GM23248 (cell line): ENCODE measurements around the gene UVRAG. TPM values are rescaled to one million over a fixed set of nuclear protein-coding genes. Genes with fewer than 3 reads are reported as not detected.

Source experiments
- DNase-seq: peaks from one replicate; pipeline ENCODE4 v3.0.0-alpha.2; 2015
- H2AFZ ChIP-seq: fragments of 200-600 bp; sonication (generic); 2 replicates; pipeline ENCODE4 v1.6.1; 2016; ENCODE audit warnings: antibody characterized with exemption
- H3F3A ChIP-seq: fragments of 200-600 bp; sonication (generic); 2 replicates; pipeline ENCODE4 v1.6.1; 2016; ENCODE audit warnings: mild to moderate bottlenecking, antibody characterized with exemption, mixed run types; ENCODE audit not compliant: insufficient read depth
- H3K27ac ChIP-seq: fragments of 200-600 bp; sonication (generic); 2 replicates; pipeline ENCODE4 v1.5.1; 2016; ENCODE audit warnings: mild to moderate bottlenecking
- H3K27me3 ChIP-seq: fragments of 200-600 bp; sonication (generic); replicated peaks from 2 replicates; pipeline ENCODE4 v1.6.1; 2016; ENCODE audit warnings: mild to moderate bottlenecking; ENCODE audit not compliant: insufficient read depth
- H3K36me3 ChIP-seq: fragments of 200-600 bp; sonication (generic); 2 replicates; pipeline ENCODE4 v1.6.1; 2016; ENCODE audit warnings: low read depth, mild to moderate bottlenecking
- H3K4me1 ChIP-seq: fragments of 200-600 bp; sonication (generic); 2 replicates; pipeline ENCODE4 v1.6.1; 2016; ENCODE audit warnings: mild to moderate bottlenecking; ENCODE audit not compliant: insufficient read depth
- H3K4me2 ChIP-seq: fragments of 200-600 bp; sonication (generic); one replicate; pipeline ENCODE4 v1.6.1; 2016; ENCODE audit warnings: mild to moderate bottlenecking; ENCODE audit not compliant: unreplicated experiment
- H3K4me3 ChIP-seq: fragments of 200-600 bp; sonication (generic); 2 replicates; pipeline ENCODE4 v1.5.1; 2016; ENCODE audit warnings: mild to moderate bottlenecking
- H3K79me2 ChIP-seq: fragments of 200-600 bp; sonication (generic); 2 replicates; pipeline ENCODE4 v1.6.1; 2016; ENCODE audit warnings: mild to moderate bottlenecking; ENCODE audit not compliant: insufficient read depth
- H3K9ac ChIP-seq: fragments of 200-600 bp; sonication (generic); 2 replicates; pipeline ENCODE4 v1.6.1; 2016; ENCODE audit warnings: mild to moderate bottlenecking
- H3K9me2 ChIP-seq: fragments of 200-600 bp; sonication (generic); 2 replicates; pipeline ENCODE4 v1.6.1; 2016; ENCODE audit warnings: mixed run types, mild to moderate bottlenecking, moderate library complexity; ENCODE audit not compliant: insufficient read depth
- H3K9me3 ChIP-seq: fragments of 200-600 bp; sonication (generic); one replicate; pipeline ENCODE4 v1.6.1; 2017; ENCODE audit warnings: low read depth
- H4K20me1 ChIP-seq: fragments of 200-600 bp; sonication (generic); 2 replicates; pipeline ENCODE4 v1.6.0; 2016; ENCODE audit not compliant: insufficient read depth
- EZH2 ChIP-seq: fragments of 200-600 bp; sonication (generic); IDR thresholded peaks from 2 replicates; pipeline ENCODE4 v1.6.1; 2018; ENCODE audit warnings: antibody characterized with exemption, mild to moderate bottlenecking; ENCODE audit not compliant: insufficient read depth, poor library complexity, severe bottlenecking
- EZH2phosphoT487 ChIP-seq: fragments of 200-600 bp; sonication (generic); IDR thresholded peaks from 2 replicates; pipeline ENCODE4 v1.6.1; 2018; ENCODE audit warnings: antibody characterized with exemption, moderate library complexity, mild to moderate bottlenecking, low read depth; ENCODE audit not compliant: insufficient read depth
- WGBS, 2 experiments: methylation state at CpG; one replicate each; pipeline ENCODE4 v1.1.6; 2015 to 2017; ENCODE audit warnings: low lambda C conversion rate in 2 of 2, low coverage in 1 of 2; ENCODE audit errors: missing lambda C conversion rate in 2 of 2; 5-methylcytosine and 5-hydroxymethylcytosine counted together
- in situ Hi-C: fragments of 300-500 bp; cut with MboI; formaldehyde crosslinking; loops from 2 replicates; pipeline ENCODE4 v1.15.0; 2020
- polyA plus RNA-seq: library from polyadenylated mRNA; unstranded; fragments of >200 nt; fragmentation: Nextera tagmentation; extraction: Ambion mirVana; gene quantifications from 2 replicates; pipeline ENCODE4 v1.2.1, GENCODE V29; 2016
- total RNA-seq: library from RNA; depleted of rRNA; stranded (reverse); fragments of >200 nt; shearing (Covaris generic); gene quantifications from 2 replicates; pipeline ENCODE4 v1.2.3, GENCODE V29; 2014

UVRAG gene
- total and polyA plus RNA-seq, 2 experiments from 2014 or later, result 9.9 to 11.0 TPM

DNA sequence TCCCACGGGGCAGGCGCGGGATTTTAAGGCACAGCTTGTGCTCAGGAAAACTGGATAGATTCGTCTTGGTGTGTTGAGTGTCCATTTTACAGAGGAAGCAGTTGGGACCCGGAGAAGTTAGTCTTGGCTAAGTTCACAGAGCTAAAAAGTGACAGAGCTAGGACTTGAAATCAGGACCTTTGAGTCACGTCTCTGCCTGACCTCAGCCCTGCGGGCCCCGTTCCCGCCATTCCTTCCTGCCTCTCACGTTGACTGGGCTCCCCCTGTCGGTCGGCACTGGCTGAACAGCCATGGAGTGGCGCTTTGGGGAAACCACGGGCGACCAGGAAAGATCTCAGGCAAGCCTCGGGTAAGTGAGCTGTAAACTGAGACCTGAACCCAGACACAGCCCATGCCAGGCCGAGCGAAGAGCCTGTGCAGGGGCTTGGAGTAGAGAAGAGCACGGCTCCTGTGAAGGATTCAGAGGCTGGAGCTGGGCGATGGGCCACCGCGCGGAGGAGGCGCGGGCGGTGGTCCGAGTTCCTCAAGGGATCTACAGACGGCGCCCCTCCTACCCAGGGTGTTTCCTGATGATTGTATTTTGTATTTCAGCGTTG is 337.2 kb downstream of the UVRAG start:
- in situ Hi-C loops, result no loop called here
- peak; percentile 50 for DNase-seq
- Histone ChIP-seq H3K9ac (no peak overlapping the region), H2AFZ (no peak overlapping the region), H3K4me3 (no peak overlapping the region), H3K9me2 (no peaks in the 10 kb centered on the region), H3K4me2 (no peak overlapping the region), H3K36me3 (no peaks in the 10 kb centered on the region), H3K9me3 (no peaks in the 10 kb centered on the region), H3K27me3 (no peaks in the 10 kb centered on the region), H3K27ac (no peak overlapping the region), H4K20me1 (no peaks in the 10 kb centered on the region), H3F3A (peaks cover 4% of the 10 kb centered on the region; the same call in 1 of the 2 replicates), H3K79me2 (no peaks in the 10 kb centered on the region), H3K4me1 (peaks cover 10% of the 10 kb centered on the region)
- WGBS, 2 experiments, result 73 to 75% methylated on average over 29 to 30 of the region's 30 CpGs
- TF ChIP-seq EZH2phosphoT487 (no peak), EZH2 (no peak)

DNA sequence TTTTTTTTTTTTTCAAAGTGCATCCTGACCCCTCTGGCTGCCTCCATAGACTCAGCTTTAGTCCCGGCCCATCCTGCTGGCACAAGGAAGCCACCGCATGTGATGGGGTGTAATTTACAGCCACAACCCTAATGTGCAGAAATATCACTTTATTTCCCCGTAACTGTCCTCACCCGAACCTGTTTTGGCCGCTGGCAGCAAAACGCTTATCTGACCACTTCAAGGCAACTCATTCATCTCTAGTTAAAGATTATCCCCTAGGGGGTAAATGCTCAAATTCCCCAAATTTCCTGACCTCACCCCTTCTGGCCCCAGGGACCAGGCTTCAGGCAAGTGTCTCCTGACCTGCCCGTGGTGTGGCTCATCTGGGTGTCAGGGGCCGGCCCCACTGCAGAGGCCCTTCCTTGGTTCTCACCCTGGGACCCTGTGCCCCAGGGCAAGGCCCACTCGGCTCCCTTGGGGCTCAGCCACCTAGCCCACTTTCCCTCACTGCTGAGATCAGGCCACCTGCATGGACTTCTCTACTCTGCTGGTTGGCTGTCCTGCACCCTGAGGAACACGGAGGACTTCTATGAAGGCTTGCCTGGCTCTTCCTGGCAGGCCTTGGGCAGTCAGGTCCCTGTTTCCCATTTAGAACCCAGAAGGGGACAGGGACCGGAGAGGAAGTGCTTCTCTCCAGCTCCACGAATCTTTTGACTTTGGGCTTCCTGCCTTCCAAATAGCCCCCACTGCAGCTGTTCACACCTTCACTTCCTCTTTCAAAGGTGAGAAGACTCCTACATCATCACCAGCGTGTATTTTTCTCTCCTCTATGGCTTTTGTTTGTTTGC is 337.9 kb downstream of the UVRAG start:
- H3F3A ChIP-seq, result peaks cover 4% of the 10 kb centered on the region; the same call in 1 of the 2 replicates
- no peaks in the 10 kb centered on the region for H3K27me3 ChIP-seq
- H3K4me2 ChIP-seq, result peak overlapping the region; percentile 32
- DNase-seq, result no peak
- H4K20me1 ChIP-seq, result no peaks in the 10 kb centered on the region
- peak overlapping the region; percentile 25; the same call in 1 of the 2 replicates for H3K27ac ChIP-seq
- peak overlapping the region; percentile 46 for H2AFZ ChIP-seq
- 77 to 78% methylated on average over 13 of the region's 13 CpGs for WGBS, 2 experiments
- in situ Hi-C loops, result no loop called here
- H3K36me3 ChIP-seq, result no peaks in the 10 kb centered on the region
- H3K4me1 ChIP-seq, result peaks cover 10% of the 10 kb centered on the region
- no peaks in the 10 kb centered on the region for H3K9me3 ChIP-seq
- H3K79me2 ChIP-seq, result no peaks in the 10 kb centered on the region
- H3K9ac ChIP-seq, result no peak overlapping the region
- TF ChIP-seq EZH2phosphoT487, result no peak
- TF ChIP-seq EZH2, result no peak
- H3K9me2 ChIP-seq, result no peaks in the 10 kb centered on the region
- H3K4me3 ChIP-seq, result no peak overlapping the region

DNA sequence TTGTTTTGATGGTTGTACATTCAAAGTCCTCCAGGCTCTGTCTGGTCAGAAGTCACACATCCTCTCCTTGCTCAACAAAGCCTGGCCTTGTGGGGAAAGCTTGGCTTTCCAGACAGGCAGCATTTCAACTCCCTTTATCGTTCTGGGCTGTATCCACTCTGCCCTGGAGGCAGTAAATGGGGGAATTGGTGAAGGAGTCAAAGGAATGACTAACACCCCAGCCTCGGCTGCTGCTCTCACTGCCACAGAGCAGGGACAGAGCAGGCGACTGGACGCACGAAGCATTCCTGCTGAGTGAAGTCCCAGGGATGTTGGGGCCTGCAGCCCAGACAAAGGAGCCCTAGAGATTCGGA is 338.5 kb downstream of the UVRAG start:
- H3K27ac ChIP-seq, result peak overlapping the region; percentile 25
- H3K27me3 ChIP-seq, result no peaks in the 10 kb centered on the region
- peak overlapping the region; percentile 19; the same call in 1 of the 2 replicates for H3K9ac ChIP-seq
- TF ChIP-seq EZH2phosphoT487, result no peak
- no peak for TF ChIP-seq EZH2
- no peaks in the 10 kb centered on the region for H3K79me2 ChIP-seq
- H3K9me3 ChIP-seq, result no peaks in the 10 kb centered on the region
- WGBS, 2 experiments, result 10 to 12% methylated on average over 6 of the region's 6 CpGs
- no peaks in the 10 kb centered on the region for H3K9me2 ChIP-seq
- H3K36me3 ChIP-seq, result no peaks in the 10 kb centered on the region
- in situ Hi-C loops, result no loop called here
- no peak overlapping the region for H3K4me3 ChIP-seq
- DNase-seq, result peak; percentile 81
- peaks cover 4% of the 10 kb centered on the region; the same call in 1 of the 2 replicates for H3F3A ChIP-seq
- H4K20me1 ChIP-seq, result no peaks in the 10 kb centered on the region
- H2AFZ ChIP-seq, result peak overlapping the region; percentile 46
- H3K4me1 ChIP-seq, result peaks cover 10% of the 10 kb centered on the region
- peak overlapping the region; percentile 32 for H3K4me2 ChIP-seq

DNA sequence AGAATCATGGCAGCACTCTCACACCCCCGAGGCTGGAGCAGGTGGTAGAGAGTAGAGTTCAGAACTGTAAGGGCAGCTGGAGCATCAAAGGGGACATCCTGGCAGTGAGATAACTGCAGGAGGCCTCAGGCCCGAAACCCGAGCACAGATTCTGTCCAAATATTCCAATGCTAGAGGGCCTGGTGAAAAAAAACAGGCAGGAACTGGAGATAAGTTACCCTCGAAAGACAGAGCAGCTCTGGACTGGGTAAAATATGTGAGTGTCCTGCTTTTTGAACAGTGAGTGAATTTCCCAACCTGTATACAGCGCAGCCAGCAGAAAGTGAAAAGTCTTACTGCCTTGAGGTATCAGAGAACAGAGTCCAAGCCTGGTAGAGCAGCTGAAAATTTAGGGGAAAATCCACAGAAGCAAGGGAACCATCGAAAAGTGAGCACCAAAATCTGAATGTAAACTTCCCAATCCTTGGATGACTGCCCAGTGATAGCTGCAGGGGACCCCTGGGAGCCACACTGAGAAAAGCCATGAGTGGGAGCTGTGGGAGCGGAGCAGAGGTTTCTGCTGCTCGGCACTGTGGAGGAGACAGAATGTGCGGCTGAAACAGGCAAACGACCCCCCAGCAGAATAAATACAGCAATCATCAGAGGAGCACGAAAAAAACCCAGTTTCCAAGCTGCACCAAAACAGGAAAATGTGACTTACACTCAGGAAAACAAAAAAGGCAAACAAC is 340.7 kb downstream of the UVRAG start:
- Histone ChIP-seq H3K27me3 (no peaks in the 10 kb centered on the region), H3K9me2 (no peaks in the 10 kb centered on the region), H4K20me1 (no peaks in the 10 kb centered on the region), H3K4me2 (no peak overlapping the region), H3F3A (peaks cover 4% of the 10 kb centered on the region; the same call in 1 of the 2 replicates), H3K4me3 (no peak overlapping the region), H3K79me2 (no peaks in the 10 kb centered on the region), H3K9me3 (no peaks in the 10 kb centered on the region), H3K27ac (no peak overlapping the region), H3K36me3 (no peaks in the 10 kb centered on the region), H3K4me1 (peaks cover 10% of the 10 kb centered on the region), H3K9ac (no peak overlapping the region), H2AFZ (no peak overlapping the region)
- in situ Hi-C loops, result no loop called here
- 89 to 94% methylated on average over 11 of the region's 11 CpGs for WGBS, 2 experiments
- TF ChIP-seq EZH2, result no peak
- no peak for TF ChIP-seq EZH2phosphoT487
- no peak for DNase-seq
